ENCODE results near the gene MPHOSPH8. TPM values are rescaled to one million over a fixed set of nuclear protein-coding genes. Genes with fewer than 3 reads are reported as not detected.

The MPHOSPH8 gene
- total RNA-seq, 3 donors from 2014 or later, result 27.2 to 65.0 (median 33.5) TPM

- Histone ChIP-seq H3K9me3 (no peaks in the 10 kb centered on the region), H3K4me1 (ENCODE audit: low read depth) (no peaks in the 10 kb centered on the region), H3K4me3 (no peak overlapping the region), H3K36me3 (ENCODE audit: low read depth) (peaks cover 8% of the 10 kb centered on the region)
- intact Hi-C loops (cut with DNase I, micrococcal nuclease), result no loop called here
- no peak for DNase-seq
- TF ChIP-seq CTCF (IDR thresholded peaks at IDR 0.05), result no peak
- no peak for ATAC-seq
These were observed 40.3 kb downstream of the MPHOSPH8 start for GRCh38 chr13:19673473-19674430.

GRCh38 chr13:19674898-19675297, 41.4 kb downstream of the MPHOSPH8 start:
- Histone ChIP-seq H3K4me1 (ENCODE audit: low read depth) (no peaks in the 10 kb centered on the region), H3K9me3 (no peaks in the 10 kb centered on the region), H3K36me3 (ENCODE audit: low read depth) (peaks cover 8% of the 10 kb centered on the region), H3K4me3 (no peak overlapping the region)
- DNase-seq (no peak), ATAC-seq (no peak)
- intact Hi-C loops (cut with DNase I, micrococcal nuclease), result no loop called here
- no peak for TF ChIP-seq CTCF (IDR thresholded peaks at IDR 0.05)

GRCh38 chr13:19676168-19676567, 42.7 kb downstream of the MPHOSPH8 start:
- ATAC-seq, result no peak
- H3K36me3 ChIP-seq (ENCODE audit: low read depth), result peaks cover 8% of the 10 kb centered on the region

GRCh38 chr13:19680751-19681150, 47.3 kb downstream of the MPHOSPH8 start:
- TF ChIP-seq CTCF (IDR thresholded peaks at IDR 0.05), result no peak
- H3K4me1 ChIP-seq (ENCODE audit: low read depth), result peaks cover 5% of the 10 kb centered on the region
- DNase-seq, result no peak
- no peaks in the 10 kb centered on the region for H3K36me3 ChIP-seq (ENCODE audit: low read depth)
- H3K4me3 ChIP-seq, result no peak overlapping the region
- intact Hi-C loops (cut with DNase I, micrococcal nuclease), result no loop called here
- H3K9me3 ChIP-seq, result no peaks in the 10 kb centered on the region
- no peak for ATAC-seq

More at GRCh38 chr13:19676168-19676567, 42.7 kb downstream of the MPHOSPH8 start:
- Histone ChIP-seq H3K4me3 (no peak overlapping the region), H3K9me3 (no peaks in the 10 kb centered on the region), H3K4me1 (ENCODE audit: low read depth) (no peaks in the 10 kb centered on the region)
- intact Hi-C loops (cut with DNase I, micrococcal nuclease), result no loop called here
- no peak for TF ChIP-seq CTCF (IDR thresholded peaks at IDR 0.05)
- DNase-seq, result no peak

- Histone ChIP-seq H3K36me3 (ENCODE audit: low read depth) (no peaks in the 10 kb centered on the region), H3K4me1 (ENCODE audit: low read depth) (peaks cover 5% of the 10 kb centered on the region), H3K4me3 (no peak overlapping the region), H3K9me3 (no peaks in the 10 kb centered on the region)
- TF ChIP-seq CTCF (IDR thresholded peaks at IDR 0.05), result no peak
- intact Hi-C loops (cut with DNase I, micrococcal nuclease), result no loop called here
- no peak for DNase-seq
- no peak for ATAC-seq
These were observed 48.1 kb downstream of the MPHOSPH8 start for GRCh38 chr13:19681517-19681916.
